ENCODE measurements around the gene UROS.

- TF ChIP-seq ZBTB49 (tag by site-specific recombination; IDR thresholded peaks at IDR 0.05; ENCODE audit: low read depth) (no peak), REST (tag by site-specific recombination; IDR thresholded peaks at IDR 0.05) (no peak), ZNF274 (IDR thresholded peaks at IDR 0.05; ENCODE audit: low read length) (no peak), ZNF274 (tag by site-specific recombination; IDR thresholded peaks at IDR 0.05; ENCODE audit: borderline replicate concordance) (no peak), ZNF23 (tag by site-specific recombination; IDR thresholded peaks at IDR 0.05; ENCODE audit: borderline replicate concordance) (no peak), WT1 (tag by site-specific recombination; IDR thresholded peaks at IDR 0.05) (no peak), CTCF (tag by site-specific recombination; IDR thresholded peaks at IDR 0.05) (no peak), ZNF585B (tag by site-specific recombination; IDR thresholded peaks at IDR 0.05) (no peak), SETDB1 (IDR thresholded peaks at IDR 0.05; ENCODE audit: insufficient read length, low read length) (no peak), ZNF529 (tag by site-specific recombination; IDR thresholded peaks at IDR 0.05; ENCODE audit: insufficient replicate concordance) (no peak), ZNF133 (tag by site-specific recombination; IDR thresholded peaks at IDR 0.05) (no peak), ZBTB8A (tag by site-specific recombination; IDR thresholded peaks at IDR 0.05) (no peak), ZNF76 (tag by site-specific recombination; IDR thresholded peaks at IDR 0.05; ENCODE audit: borderline replicate concordance, low read depth) (no peak), ZNF777 (tag by site-specific recombination; IDR thresholded peaks at IDR 0.05; ENCODE audit: borderline replicate concordance) (no peak)
Observed at GRCh38 chr10:125848371-125848770, 25.3 kb upstream of the UROS start.
